Activated CD8-positive, alpha-beta memory T cell treated with anti-CD3 and anti-CD28 coated beads for 4 hours (primary cell): ENCODE results near the gene DYNC1I1.

Experiments
- DNase-seq, 2 donors: peaks; one replicate each; pipeline ENCODE4 v3.0.0-alpha.2; 2020; ENCODE audit warnings: low read depth in 2 of 2

The DYNC1I1 gene

GRCh38 chr7:96080027-96080426 lies 307.7 kb downstream of the DYNC1I1 start:
- no peak for DNase-seq

- no peak for DNase-seq
These were observed 312.7 kb downstream of the DYNC1I1 start for GRCh38 chr7:96084881-96085553.

- DNase-seq, result no peak
These were observed 313.6 kb downstream of the DYNC1I1 start for GRCh38 chr7:96085953-96086352.

GRCh38 chr7:96088579-96088978 lies 316.2 kb downstream of the DYNC1I1 start:
- no peak for DNase-seq

- no peak for DNase-seq
These were observed 317.2 kb downstream of the DYNC1I1 start for GRCh38 chr7:96089511-96089910.

- DNase-seq, result no peak
These were observed 318.4 kb downstream of the DYNC1I1 start for GRCh38 chr7:96090756-96091155.

- no peak for DNase-seq
These were observed 321.1 kb downstream of the DYNC1I1 start for GRCh38 chr7:96093435-96093834.

GRCh38 chr7:96097835-96098234 lies 325.5 kb downstream of the DYNC1I1 start:
- DNase-seq, result no peak

GRCh38 chr7:96100737-96101136 lies 328.4 kb downstream of the DYNC1I1 start:
- DNase-seq, result no peak

GRCh38 chr7:96102096-96102811 lies 329.9 kb downstream of the DYNC1I1 start:
- DNase-seq, result no peak

GRCh38 chr7:96104984-96105383 lies 332.6 kb downstream of the DYNC1I1 start:
- DNase-seq, result no peak

GRCh38 chr7:96111405-96111804 lies 339.1 kb downstream of the DYNC1I1 start:
- no peak for DNase-seq

- DNase-seq, result no peak
These were observed 341.8 kb downstream of the DYNC1I1 start for GRCh38 chr7:96114190-96114589.

GRCh38 chr7:96116173-96116572 lies 343.8 kb downstream of the DYNC1I1 start:
- no peak for DNase-seq

GRCh38 chr7:96118449-96119001 lies 346.2 kb downstream of the DYNC1I1 start:
- no peak for DNase-seq

GRCh38 chr7:96120445-96121225 lies 348.3 kb downstream of the DYNC1I1 start:
- DNase-seq, result no peak

- DNase-seq, result no peak
These were observed 349.4 kb downstream of the DYNC1I1 start for GRCh38 chr7:96121752-96122151.

GRCh38 chr7:96122746-96123145 lies 350.4 kb downstream of the DYNC1I1 start:
- DNase-seq, result no peak

- DNase-seq, result no peak
These were observed 354.0 kb downstream of the DYNC1I1 start for GRCh38 chr7:96126382-96126781.

- DNase-seq, result no peak
These were observed 355.4 kb downstream of the DYNC1I1 start for GRCh38 chr7:96127746-96128145.

- no peak for DNase-seq
These were observed 359.2 kb downstream of the DYNC1I1 start for GRCh38 chr7:96131525-96131924.

- no peak for DNase-seq
These were observed 362.9 kb downstream of the DYNC1I1 start for GRCh38 chr7:96135241-96135640.
